ENCODE results near the gene CAND1.

GRCh38 chr12:67239061-67239460, 30.1 kb upstream of the CAND1 start:
- TF ChIP-seq CTCF (IDR thresholded peaks at IDR 0.05) (no peak), EP300 (IDR thresholded peaks at IDR 0.05) (no peak), POLR2A (IDR thresholded peaks at IDR 0.05) (no peak)
